CD4-positive, alpha-beta T cell treated with Interferon alpha-2 for 1 hour (primary cell): ENCODE measurements around the gene KCNE1.
A peak's percentile ranks its signal among the peaks of the same experiment; 100 is the strongest.
"Not testable (repeated sequence)": the region's sequence is repeated elsewhere in the genome, so short reads cannot be mapped to it uniquely, and the experiment has no call there.

Source experiments
- DNase-seq, 2 donors: peaks; one replicate each; pipeline ENCODE4 v3.0.0-alpha.2; 2020 to 2022

Gene KCNE1

GRCh38 chr21:34511787-34512455 lies at the start of gene KCNE1:
Gene KCNE1, minus strand, starts transcription at chr21:34512210. Its CDS starts 62,576 bp downstream, at chr21:34449634.
- DNase-seq, result peak in 1 of 2 donors; percentile 71

- DNase-seq, result no peak
Observed at GRCh38 chr21:34561806-34562205, 49.8 kb upstream of the KCNE1 start.

GRCh38 chr21:34560609-34561008 lies 48.6 kb upstream of the KCNE1 start:
- no peak for DNase-seq

GRCh38 chr21:34560021-34560420 lies 48.0 kb upstream of the KCNE1 start:
- no peak for DNase-seq

GRCh38 chr21:34559089-34559631 lies 47.1 kb upstream of the KCNE1 start:
- no peak for DNase-seq

- no peak for DNase-seq
Observed at GRCh38 chr21:34558166-34558565, 46.2 kb upstream of the KCNE1 start.

- no peak for DNase-seq
Observed at GRCh38 chr21:34557261-34557660, 45.3 kb upstream of the KCNE1 start.

GRCh38 chr21:34554670-34555069 lies 42.7 kb upstream of the KCNE1 start:
- not testable (repeated sequence) for DNase-seq

GRCh38 chr21:34554227-34554626 lies 42.2 kb upstream of the KCNE1 start:
- no peak for DNase-seq

GRCh38 chr21:34553151-34553952 lies 41.3 kb upstream of the KCNE1 start:
- no peak for DNase-seq

GRCh38 chr21:34552360-34553098 lies 40.5 kb upstream of the KCNE1 start:
- DNase-seq, result no peak

GRCh38 chr21:34550182-34550799 lies 38.3 kb upstream of the KCNE1 start:
- DNase-seq, result no peak

- DNase-seq, result no peak
Observed at GRCh38 chr21:34548781-34549376, 36.9 kb upstream of the KCNE1 start.

- no peak for DNase-seq
Observed at GRCh38 chr21:34546542-34546941, 34.5 kb upstream of the KCNE1 start.

GRCh38 chr21:34545079-34545884 lies 33.3 kb upstream of the KCNE1 start:
- peak; percentile 6 to 30 for DNase-seq

GRCh38 chr21:34544032-34544496 lies 32.1 kb upstream of the KCNE1 start:
- peak; percentile 41 to 54 for DNase-seq

GRCh38 chr21:34543017-34543416 lies 31.0 kb upstream of the KCNE1 start:
- DNase-seq, result no peak

- DNase-seq, result no peak
Observed at GRCh38 chr21:34540206-34540605, 28.2 kb upstream of the KCNE1 start.

GRCh38 chr21:34537838-34538237 lies 25.8 kb upstream of the KCNE1 start:
- DNase-seq, result no peak

- DNase-seq, result no peak
Observed at GRCh38 chr21:34536820-34537219, 24.8 kb upstream of the KCNE1 start.

- no peak for DNase-seq
Observed at GRCh38 chr21:34536311-34536710, 24.3 kb upstream of the KCNE1 start.
